ENCODE data around the gene CORO2A. TPM values are rescaled to one million over a fixed set of nuclear protein-coding genes. Genes with fewer than 3 reads are reported as not detected.

CORO2A gene
- total and polyA plus RNA-seq, 2 of the 13 experiments (the other 11 are each of a cell fraction or from before 2014, with no cell fraction given) = 14.4 to 15.3 TPM

- TF ChIP-seq, protein P1, sequence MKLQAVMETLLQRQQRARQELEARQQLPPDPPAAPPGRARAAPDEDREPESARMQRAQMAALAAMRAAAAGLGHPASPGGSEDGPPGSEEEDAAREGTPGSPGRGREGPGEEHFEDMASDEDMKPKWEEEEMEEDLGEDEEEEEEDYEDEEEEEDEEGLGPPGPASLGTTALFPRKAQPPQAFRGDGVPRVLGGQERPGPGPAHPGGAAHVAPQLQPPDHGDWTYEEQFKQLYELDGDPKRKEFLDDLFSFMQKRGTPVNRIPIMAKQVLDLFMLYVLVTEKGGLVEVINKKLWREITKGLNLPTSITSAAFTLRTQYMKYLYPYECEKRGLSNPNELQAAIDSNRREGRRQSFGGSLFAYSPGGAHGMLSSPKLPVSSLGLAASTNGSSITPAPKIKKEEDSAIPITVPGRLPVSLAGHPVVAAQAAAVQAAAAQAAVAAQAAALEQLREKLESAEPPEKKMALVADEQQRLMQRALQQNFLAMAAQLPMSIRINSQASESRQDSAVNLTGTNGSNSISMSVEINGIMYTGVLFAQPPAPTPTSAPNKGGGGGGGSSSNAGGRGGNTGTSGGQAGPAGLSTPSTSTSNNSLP (IDR thresholded peaks at IDR 0.05; ENCODE audit: low read depth, low read length) = 0 out of 2 replicates have a peak, but pooled peaks have one; percentile 9
- TF ChIP-seq NAIF1 (CRISPR knock-in tag; IDR thresholded peaks at IDR 0.05; ENCODE audit: borderline replicate concordance) = no peak
- no peak for TF ChIP-seq NFATC3 (CRISPR knock-in tag; IDR thresholded peaks at IDR 0.05)
- no peak for TF ChIP-seq ZUFSP (CRISPR knock-in tag; IDR thresholded peaks at IDR 0.05; ENCODE audit: borderline replicate concordance)
- peak; percentile 92 for TF ChIP-seq HNF4A (CRISPR knock-in tag; IDR thresholded peaks at IDR 0.05)
- no peak for TF ChIP-seq RFXANK (CRISPR knock-in tag; IDR thresholded peaks at IDR 0.05)
- TF ChIP-seq UBTF (CRISPR knock-in tag; IDR thresholded peaks at IDR 0.05) = peak; percentile 67
- TF ChIP-seq ZNF75D (CRISPR knock-in tag; IDR thresholded peaks at IDR 0.05; ENCODE audit: borderline replicate concordance) = no peak
- TF ChIP-seq HDAC6 (IDR thresholded peaks at IDR 0.05; ENCODE audit: low read depth, low read length) = no peak
- no peak for TF ChIP-seq MLLT10 (CRISPR knock-in tag; IDR thresholded peaks at IDR 0.05)
- peak; percentile 93 for TF ChIP-seq SSRP1 (CRISPR knock-in tag; IDR thresholded peaks at IDR 0.05)
- no peak for TF ChIP-seq ZNF383 (CRISPR knock-in tag; IDR thresholded peaks at IDR 0.05; ENCODE audit: borderline replicate concordance)
- no peak for TF ChIP-seq ATF4 (CRISPR knock-in tag; IDR thresholded peaks at IDR 0.05)
- TF ChIP-seq AHR (CRISPR knock-in tag; IDR thresholded peaks at IDR 0.05) = no peak
- TF ChIP-seq ARID2 (CRISPR knock-in tag; IDR thresholded peaks at IDR 0.05; ENCODE audit: borderline replicate concordance) = no peak; the same call in 1 of the 2 replicates
- no peak for TF ChIP-seq SRSF1 (optimal IDR thresholded peaks at IDR 0.05; ENCODE audit: low read depth, low read length)
- TF ChIP-seq ZNF10 (CRISPR knock-in tag; IDR thresholded peaks at IDR 0.05; ENCODE audit: borderline replicate concordance, low read depth) = no peak
- TF ChIP-seq FOXK2 (IDR thresholded peaks at IDR 0.05) = no peak
- TF ChIP-seq, protein P2, sequence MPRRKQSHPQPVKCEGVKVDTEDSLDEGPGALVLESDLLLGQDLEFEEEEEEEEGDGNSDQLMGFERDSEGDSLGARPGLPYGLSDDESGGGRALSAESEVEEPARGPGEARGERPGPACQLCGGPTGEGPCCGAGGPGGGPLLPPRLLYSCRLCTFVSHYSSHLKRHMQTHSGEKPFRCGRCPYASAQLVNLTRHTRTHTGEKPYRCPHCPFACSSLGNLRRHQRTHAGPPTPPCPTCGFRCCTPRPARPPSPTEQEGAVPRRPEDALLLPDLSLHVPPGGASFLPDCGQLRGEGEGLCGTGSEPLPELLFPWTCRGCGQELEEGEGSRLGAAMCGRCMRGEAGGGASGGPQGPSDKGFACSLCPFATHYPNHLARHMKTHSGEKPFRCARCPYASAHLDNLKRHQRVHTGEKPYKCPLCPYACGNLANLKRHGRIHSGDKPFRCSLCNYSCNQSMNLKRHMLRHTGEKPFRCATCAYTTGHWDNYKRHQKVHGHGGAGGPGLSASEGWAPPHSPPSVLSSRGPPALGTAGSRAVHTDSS (CRISPR knock-in tag; conservative IDR thresholded peaks at IDR 0.05) = no peak
- TF ChIP-seq NFRKB (IDR thresholded peaks at IDR 0.05) = no peak
- TF ChIP-seq NCOA2 (CRISPR knock-in tag; IDR thresholded peaks at IDR 0.05) = peak; percentile 62; the same call in 1 of the 2 replicates
Observed at GRCh38 chr9:98146101-98146991, 46.1 kb downstream of the CORO2A start (continued).

All from HepG2 (cell line).